Left lung (tissue), 10 donors: ENCODE results near the gene ADAMTS17. TPM values are rescaled to one million over a fixed set of nuclear protein-coding genes. Genes with fewer than 3 reads are reported as not detected.

ENCODE experiments used
- ATAC-seq: fragments of 200-7000 bp; cut with Tn5 transposase; one replicate; pipeline ENCODE4 v1.9.1; 2020; ENCODE audit warnings: moderate library complexity
- DNase-seq, 4 donors: peaks; one replicate each; pipeline ENCODE4 v3.0.0-alpha.2; 2013 to 2020
- H3K27ac ChIP-seq, 2 donors: fragments of 200-600 bp; sonication (generic) in 1 of 2; one replicate each; pipeline versions ENCODE4 v1.5.0 to v1.8.0; 2020 to 2021
- H3K27me3 ChIP-seq, 2 donors: fragments of 200-600 bp; sonication (generic) in 1 of 2; one replicate each; pipeline versions ENCODE4 v1.5.0 to v1.8.0; 2020 to 2021
- H3K36me3 ChIP-seq, 2 donors: fragments of 200-600 bp; sonication (generic) in 1 of 2; one replicate each; pipeline versions ENCODE4 v1.5.0 to v1.8.0; 2020 to 2021
- H3K4me1 ChIP-seq, 2 donors: fragments of 200-600 bp; one replicate each; pipeline ENCODE4 v1.8.0; 2021
- H3K4me3 ChIP-seq, 2 donors: fragments of 200-600 bp; sonication (generic) in 1 of 2; one replicate each; pipeline versions ENCODE4 v1.5.0 to v1.8.0; 2020 to 2021; ENCODE audit warnings: mild to moderate bottlenecking in 1 of 2
- H3K9me3 ChIP-seq, 2 donors: fragments of 200-600 bp; sonication (generic) in 1 of 2; one replicate each; pipeline versions ENCODE4 v1.5.0 to v1.8.0; 2020 to 2021
- intact Hi-C, 2 donors: fragments of 100-400 bp; cut with DNase I; formaldehyde crosslinking; loops; one replicate each; pipeline versions ENCODE4 v1.11.2 to v1.14.2; 2022
- polyA plus RNA-seq, 6 donors: library from polyadenylated mRNA; unstranded; fragments of 120-200 nt; gene quantifications; one replicate each; pipeline ENCODE4 v1.2.1, GENCODE V29; 2013; ENCODE audit not compliant: insufficient read length in 6 of 6
- total RNA-seq, 2 donors: library from RNA; stranded (reverse); fragmentation: NEBNext Ultra II Directional; extraction: Animal tissue kit (Norgen Biotek cat#: 25700); gene quantifications; one replicate each; pipeline ENCODE4 v1.2.1, GENCODE V29; 2021
- TF ChIP-seq, protein P1 (sequence below), 2 donors: fragments of 200-600 bp; sonication (generic) in 1 of 2; IDR thresholded peaks; one replicate each; pipeline versions ENCODE4 v1.5.0 to v1.8.0; 2021; ENCODE audit warnings: antibody characterized with exemption in 2 of 2
- donor health status: DM: no; HTN: yes; CAD: no.
- donor health status: DM: no; HTN: no; CAD: no.

Gene ADAMTS17
- total and polyA plus RNA-seq, 8 donors = 2.0 to 3.9 (median 3.4) TPM

DNA sequence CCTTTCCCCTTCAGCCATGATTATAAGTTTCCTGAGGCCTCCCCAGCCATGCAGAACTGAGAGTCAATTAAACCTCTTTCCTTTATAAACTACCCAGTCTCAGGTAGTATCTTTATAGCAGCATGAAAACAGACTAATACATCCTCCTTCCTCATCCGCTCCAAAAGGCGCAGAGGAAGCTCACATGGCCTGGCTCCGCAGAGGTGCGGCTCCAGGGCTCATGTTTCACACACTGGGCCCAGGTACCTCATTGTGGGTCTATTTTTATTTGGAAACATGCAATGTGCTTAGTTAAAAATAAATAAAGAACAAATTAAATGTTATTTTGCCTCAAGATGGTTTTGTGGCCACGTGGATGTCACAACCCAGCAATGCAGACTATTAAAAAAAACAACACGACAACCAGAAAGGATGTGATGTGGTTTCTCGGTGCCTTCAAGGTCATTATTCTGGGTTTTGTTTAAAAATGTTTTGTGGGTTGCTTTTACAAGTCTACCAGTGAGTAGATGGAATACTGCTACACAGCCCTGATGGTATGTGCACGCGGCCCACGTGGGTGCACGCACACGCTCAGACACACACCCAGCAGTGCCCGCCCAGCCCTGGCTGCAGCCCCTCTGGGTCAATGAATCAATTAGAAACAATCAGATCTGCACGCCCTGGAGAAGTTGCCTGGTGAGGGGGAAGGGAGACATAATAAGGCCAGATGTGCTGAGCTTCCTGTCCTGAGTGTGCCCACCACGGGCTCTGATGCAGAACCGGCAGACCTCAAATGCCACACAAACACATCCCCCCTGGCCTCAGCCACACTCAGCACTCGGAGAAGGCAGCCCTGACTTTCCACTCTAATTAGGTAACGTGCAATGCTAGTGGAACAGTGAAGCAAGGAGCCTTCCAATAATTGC lies 140.1 kb downstream of the ADAMTS17 start:
- H3K9me3 ChIP-seq = no peaks in the 10 kb centered on the region
- intact Hi-C loops = no loop called here
- ATAC-seq = no peak
- peaks cover 0 to 7% of the 10 kb centered on the region in 2 donors for H3K27me3 ChIP-seq
- TF ChIP-seq, protein P1, sequence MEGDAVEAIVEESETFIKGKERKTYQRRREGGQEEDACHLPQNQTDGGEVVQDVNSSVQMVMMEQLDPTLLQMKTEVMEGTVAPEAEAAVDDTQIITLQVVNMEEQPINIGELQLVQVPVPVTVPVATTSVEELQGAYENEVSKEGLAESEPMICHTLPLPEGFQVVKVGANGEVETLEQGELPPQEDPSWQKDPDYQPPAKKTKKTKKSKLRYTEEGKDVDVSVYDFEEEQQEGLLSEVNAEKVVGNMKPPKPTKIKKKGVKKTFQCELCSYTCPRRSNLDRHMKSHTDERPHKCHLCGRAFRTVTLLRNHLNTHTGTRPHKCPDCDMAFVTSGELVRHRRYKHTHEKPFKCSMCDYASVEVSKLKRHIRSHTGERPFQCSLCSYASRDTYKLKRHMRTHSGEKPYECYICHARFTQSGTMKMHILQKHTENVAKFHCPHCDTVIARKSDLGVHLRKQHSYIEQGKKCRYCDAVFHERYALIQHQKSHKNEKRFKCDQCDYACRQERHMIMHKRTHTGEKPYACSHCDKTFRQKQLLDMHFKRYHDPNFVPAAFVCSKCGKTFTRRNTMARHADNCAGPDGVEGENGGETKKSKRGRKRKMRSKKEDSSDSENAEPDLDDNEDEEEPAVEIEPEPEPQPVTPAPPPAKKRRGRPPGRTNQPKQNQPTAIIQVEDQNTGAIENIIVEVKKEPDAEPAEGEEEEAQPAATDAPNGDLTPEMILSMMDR (IDR thresholded peaks at IDR 0.05) = no peak
- no peaks in the 10 kb centered on the region for H3K4me1 ChIP-seq
- no peak for DNase-seq
- no peak overlapping the region for H3K4me3 ChIP-seq
- no peaks in the 10 kb centered on the region for H3K36me3 ChIP-seq
- no peak overlapping the region for H3K27ac ChIP-seq

DNA sequence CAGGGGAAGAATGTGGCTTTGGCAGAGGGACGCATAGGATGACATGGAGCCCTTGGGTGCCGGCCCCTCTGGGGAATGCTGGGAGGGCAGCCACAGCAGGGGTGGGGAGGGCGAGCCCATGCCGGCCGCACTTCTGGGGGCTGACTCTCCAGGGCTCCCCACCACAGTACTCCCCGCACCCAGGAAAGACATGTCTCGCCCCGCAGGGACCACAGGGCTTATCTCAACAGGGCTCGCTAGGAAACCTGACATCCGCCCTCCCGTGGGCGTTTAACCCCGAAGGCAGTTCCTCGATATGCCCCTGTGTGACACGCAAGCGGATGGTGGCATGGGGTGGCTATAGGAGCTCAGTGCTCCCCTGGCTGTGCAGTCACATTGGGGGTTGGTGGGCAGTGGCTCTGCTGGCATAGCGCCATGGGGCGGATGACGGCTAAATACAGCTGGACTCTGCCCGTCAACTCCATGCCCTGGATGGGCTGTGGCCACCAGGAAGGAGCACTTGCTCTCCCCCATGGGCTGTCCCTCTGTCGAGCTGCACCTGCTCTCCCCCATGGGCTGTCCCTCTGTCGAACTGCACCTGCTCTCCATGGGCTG lies 141.4 kb downstream of the ADAMTS17 start:
- no peak overlapping the region for H3K4me3 ChIP-seq
- TF ChIP-seq, protein P1 (IDR thresholded peaks at IDR 0.05) = no peak
- H3K36me3 ChIP-seq = no peaks in the 10 kb centered on the region
- no peak overlapping the region for H3K27ac ChIP-seq
- no peaks in the 10 kb centered on the region for H3K9me3 ChIP-seq
- intact Hi-C loops = no loop called here
- DNase-seq (no peak), ATAC-seq (no peak)
- peaks cover 0 to 7% of the 10 kb centered on the region in 2 donors for H3K27me3 ChIP-seq
- no peaks in the 10 kb centered on the region for H3K4me1 ChIP-seq

DNA sequence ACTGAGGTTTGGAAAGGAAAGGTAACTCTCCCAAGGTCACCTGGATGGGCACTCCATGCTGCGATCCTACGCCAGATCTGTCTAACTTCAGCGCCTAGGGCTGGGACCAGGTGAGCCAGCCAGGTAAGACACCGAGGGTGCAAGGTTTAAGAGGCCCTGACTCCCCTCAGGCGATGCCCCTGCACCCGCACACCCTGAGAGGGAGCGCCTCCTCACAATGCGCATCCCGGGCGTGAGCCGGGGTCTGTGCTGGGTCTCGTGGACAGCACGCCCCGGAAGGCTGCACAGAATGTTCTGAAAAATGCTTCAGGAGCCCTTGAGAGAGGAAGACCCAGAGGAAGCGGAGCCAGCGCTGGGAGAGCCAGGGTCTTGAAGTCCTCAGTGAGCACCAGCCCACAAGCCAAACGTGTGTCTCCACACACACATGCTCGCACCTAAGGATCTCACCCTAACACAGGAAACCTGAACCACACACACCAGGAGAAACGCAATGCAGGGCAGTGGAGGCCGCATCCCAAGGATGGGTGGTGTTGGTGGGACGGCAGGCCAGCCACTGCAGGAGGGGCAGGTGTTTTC lies 142.0 kb downstream of the ADAMTS17 start:
- TF ChIP-seq, protein P1 (IDR thresholded peaks at IDR 0.05) = no peak
- no peak overlapping the region for H3K4me3 ChIP-seq
- no peaks in the 10 kb centered on the region for H3K36me3 ChIP-seq
- DNase-seq (no peak), ATAC-seq (no peak)
- H3K9me3 ChIP-seq = no peaks in the 10 kb centered on the region
- H3K27ac ChIP-seq = no peak overlapping the region
- intact Hi-C loops = no loop called here
- H3K27me3 ChIP-seq = peaks cover 0 to 7% of the 10 kb centered on the region in 2 donors
- no peaks in the 10 kb centered on the region for H3K4me1 ChIP-seq

DNA sequence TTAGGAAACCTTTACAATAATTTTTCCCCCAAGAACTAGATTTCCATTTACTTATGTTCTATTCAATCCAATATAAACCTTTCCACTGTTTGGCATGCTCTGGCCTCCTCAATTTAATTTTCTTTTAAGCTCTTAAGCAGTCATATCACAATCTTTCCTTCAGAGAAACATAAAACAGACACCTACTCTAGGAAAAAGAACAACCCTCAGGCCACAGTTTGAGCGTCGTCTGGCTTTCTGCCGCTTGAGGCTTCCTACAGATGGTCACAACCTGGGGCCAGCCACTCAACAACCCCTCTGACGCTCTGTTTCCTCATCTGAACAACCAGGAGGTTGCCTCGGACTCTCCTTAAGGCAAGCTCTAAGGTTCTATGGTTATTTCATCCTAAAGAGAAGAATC lies 143.3 kb downstream of the ADAMTS17 start:
- intact Hi-C loops = no loop called here
- H3K27ac ChIP-seq = no peak overlapping the region
- no peaks in the 10 kb centered on the region for H3K4me1 ChIP-seq
- TF ChIP-seq, protein P1 (IDR thresholded peaks at IDR 0.05) = no peak
- H3K27me3 ChIP-seq = peaks cover 0 to 7% of the 10 kb centered on the region in 2 donors
- H3K4me3 ChIP-seq = no peak overlapping the region
- H3K9me3 ChIP-seq = no peaks in the 10 kb centered on the region
- ATAC-seq (no peak), DNase-seq (no peak)
- H3K36me3 ChIP-seq = no peaks in the 10 kb centered on the region
